IMR-90 (cell line): ENCODE data around the gene NSUN7. TPM values are rescaled to one million over a fixed set of nuclear protein-coding genes. Genes with fewer than 3 reads are reported as not detected.

Experiments used
- ATAC-seq: fragments of 200-7000 bp; cut with Tn5 transposase; 2 replicates; pipeline ENCODE4 v1.9.1; 2020; ENCODE audit warnings: low read depth, mild to moderate bottlenecking, moderate library complexity
- BruUV-seq: library from RNA; stranded (reverse); fragments of 400-500 nt; replicated peaks from 2 replicates; lab custom pipeline; 2021; lab: Mats Ljungman, UMichigan
- CTCF ChIA-PET: fragments of 300-600 bp; formaldehyde crosslinking; extraction: SDS; loops from one replicate; lab custom pipeline; 2021; ENCODE audit warnings: antibody characterized with exemption; lab: Yijun Ruan, JAX
- POLR2A ChIA-PET: fragments of 300-600 bp; sonication (Branson Sonifier 250); formaldehyde crosslinking; loops from one replicate; lab custom pipeline; 2022; ENCODE audit warnings: antibody characterized with exemption; ENCODE audit not compliant: unreplicated experiment; lab: Charles Lee
- DNase-seq: peaks from one replicate; pipeline ENCODE4 v3.0.0; 2013
- H2AFZ ChIP-seq: replicated peaks from 2 replicates; pipeline ENCODE3; 2013; ENCODE audit warnings: low read length, mild to moderate bottlenecking; ENCODE audit not compliant: poor library complexity
- H2AK5ac ChIP-seq: 2 replicates; pipeline ENCODE4 v1.6.1; 2013; ENCODE audit warnings: low read depth, low read length, inconsistent platforms
- H2AK9ac ChIP-seq: replicated peaks from 2 replicates; pipeline ENCODE3; 2013; ENCODE audit warnings: mild to moderate bottlenecking, low read depth, low read length, moderate library complexity; ENCODE audit not compliant: poor library complexity
- H2BK120ac ChIP-seq: 2 replicates; pipeline ENCODE4 v1.6.1; 2013; ENCODE audit warnings: low read depth, low read length, inconsistent platforms
- H2BK15ac ChIP-seq: 3 replicates; pipeline ENCODE4 v1.6.1; 2013; ENCODE audit warnings: low read depth, low read length, inconsistent platforms
- H2BK20ac ChIP-seq: 2 replicates; pipeline ENCODE4 v1.6.1; 2013; ENCODE audit warnings: low read depth, mild to moderate bottlenecking, inconsistent platforms, low read length, moderate library complexity
- H2BK5ac ChIP-seq: 2 replicates; pipeline ENCODE4 v1.6.1; 2013; ENCODE audit warnings: mild to moderate bottlenecking, low read depth, low read length, inconsistent platforms; ENCODE audit not compliant: poor library complexity, severe bottlenecking
- H3K14ac ChIP-seq: replicated peaks from 2 replicates; pipeline ENCODE4 v1.6.1; 2013; ENCODE audit warnings: low read depth, low read length, inconsistent platforms
- H3K18ac ChIP-seq: 2 replicates; pipeline ENCODE4 v1.6.1; 2013; ENCODE audit warnings: low read depth, low read length, control low read depth
- H3K23ac ChIP-seq: 2 replicates; pipeline ENCODE4 v1.6.1; 2013; ENCODE audit warnings: low read depth, low read length, inconsistent platforms
- H3K27ac ChIP-seq: 2 replicates; pipeline ENCODE4 v1.5.1; 2013; ENCODE audit warnings: mild to moderate bottlenecking, control low read depth, low read length; ENCODE audit not compliant: insufficient read depth
- H3K27me3 ChIP-seq: 2 replicates; pipeline ENCODE4 v1.6.1; 2013; ENCODE audit warnings: low read length; ENCODE audit not compliant: control insufficient read depth, insufficient read depth
- H3K36me3 ChIP-seq: 2 replicates; pipeline ENCODE4 v1.6.1; 2013; ENCODE audit warnings: low read length, mixed read lengths; ENCODE audit not compliant: control insufficient read depth, insufficient read depth
- H3K4ac ChIP-seq: 2 replicates; pipeline ENCODE4 v1.6.1; 2013; ENCODE audit warnings: low read depth, low read length, inconsistent platforms
- H3K4me1 ChIP-seq: 2 replicates; pipeline ENCODE4 v1.6.1; 2013; ENCODE audit warnings: low read length, mixed read lengths; ENCODE audit not compliant: control insufficient read depth, insufficient read depth
- H3K4me2 ChIP-seq: 2 replicates; pipeline ENCODE4 v1.6.1; 2013; ENCODE audit warnings: low read depth, mild to moderate bottlenecking, control low read depth, low read length, moderate library complexity
- H3K4me3 ChIP-seq: 2 replicates; pipeline ENCODE4 v1.5.1; 2013; ENCODE audit warnings: low read depth, mild to moderate bottlenecking, control low read depth, low read length, moderate library complexity; ENCODE audit not compliant: insufficient read depth
- H3K56ac ChIP-seq: 2 replicates; pipeline ENCODE4 v1.6.1; 2013; ENCODE audit warnings: low read length, inconsistent platforms; ENCODE audit not compliant: insufficient read depth; ENCODE audit errors: extremely low read depth
- H3K79me1 ChIP-seq, 2 experiments: 2 replicates each; pipeline ENCODE4 v1.6.1; 2013; ENCODE audit warnings: low read length in 2 of 2, inconsistent platforms in 1 of 2, low read depth in 1 of 2
- H3K9ac ChIP-seq: 2 replicates; pipeline ENCODE4 v1.6.1; 2013; ENCODE audit warnings: low read depth, low read length, control low read depth
- H3K9me1 ChIP-seq: 2 replicates; pipeline ENCODE4 v1.6.1; 2013; ENCODE audit warnings: low read length, inconsistent platforms; ENCODE audit not compliant: insufficient read depth
- H3K9me3 ChIP-seq: 2 replicates; pipeline ENCODE4 v1.6.1; 2013; ENCODE audit warnings: low read length; ENCODE audit not compliant: control insufficient read depth, insufficient read depth
- H4K20me1 ChIP-seq: 2 replicates; pipeline ENCODE4 v1.6.1; 2013; ENCODE audit warnings: low read length, inconsistent platforms; ENCODE audit not compliant: insufficient read depth
- H4K5ac ChIP-seq: 2 replicates; pipeline ENCODE4 v1.6.1; 2013; ENCODE audit warnings: mild to moderate bottlenecking, low read depth, low read length, control low read depth
- H4K8ac ChIP-seq, 2 experiments: 2 replicates each; pipeline ENCODE4 v1.6.1; 2013; ENCODE audit warnings: low read depth in 2 of 2, low read length in 2 of 2, control low read depth in 1 of 2, inconsistent platforms in 1 of 2
- H4K91ac ChIP-seq: 2 replicates; pipeline ENCODE4 v1.6.1; 2013; ENCODE audit warnings: low read depth, low read length, inconsistent platforms; ENCODE audit not compliant: insufficient read depth
- BHLHE40 ChIP-seq: fragments of 150-350 bp; IDR thresholded peaks from 2 replicates; pipeline ENCODE4 v1.6.1; 2016; ENCODE audit warnings: mild to moderate bottlenecking, low read depth, low read length
- CEBPB ChIP-seq: IDR thresholded peaks from 2 replicates; pipeline ENCODE4 v1.6.1; 2012; ENCODE audit warnings: low read depth, low read length, improper control_type of control experiment
- CHD1 ChIP-seq: IDR thresholded peaks from 2 replicates; pipeline ENCODE4 v1.6.1; 2012; ENCODE audit warnings: low read depth, low read length, improper control_type of control experiment
- FOS ChIP-seq: fragments of 150-350 bp; IDR thresholded peaks from 2 replicates; pipeline ENCODE4 v1.6.1; 2016; ENCODE audit warnings: low read depth, low read length
- MAFK ChIP-seq: IDR thresholded peaks from 2 replicates; pipeline ENCODE4 v1.6.1; 2012; ENCODE audit warnings: low read depth, low read length, improper control_type of control experiment
- MAZ ChIP-seq: IDR thresholded peaks from 2 replicates; pipeline ENCODE4 v1.6.1; 2012; ENCODE audit warnings: low read depth, mild to moderate bottlenecking, low read length, improper control_type of control experiment, moderate library complexity, borderline replicate concordance
- MXI1 ChIP-seq: IDR thresholded peaks from 2 replicates; pipeline ENCODE4 v1.6.1; 2012; ENCODE audit warnings: low read depth, mild to moderate bottlenecking, low read length, moderate library complexity, borderline replicate concordance
- NFE2L2 ChIP-seq: fragments of 150-350 bp; IDR thresholded peaks from 2 replicates; pipeline ENCODE4 v1.6.1; 2016; ENCODE audit warnings: low read depth, mild to moderate bottlenecking, low read length
- POLR2A ChIP-seq: IDR thresholded peaks from 2 replicates; pipeline ENCODE4 v1.6.1; 2012; ENCODE audit warnings: mild to moderate bottlenecking, low read depth, low read length
- RAD21 ChIP-seq: IDR thresholded peaks from 2 replicates; pipeline ENCODE4 v1.6.1; 2012; ENCODE audit warnings: low read length, improper control_type of control experiment
- RCOR1 ChIP-seq: IDR thresholded peaks from 2 replicates; pipeline ENCODE4 v1.6.1; 2012; ENCODE audit warnings: mild to moderate bottlenecking, low read length, improper control_type of control experiment; ENCODE audit not compliant: insufficient replicate concordance
- RFX5 ChIP-seq: IDR thresholded peaks from 2 replicates; pipeline ENCODE4 v1.8.0; 2012; ENCODE audit warnings: low read depth, mild to moderate bottlenecking, low read length, moderate library complexity
- SMC3 ChIP-seq: fragments of 150-350 bp; IDR thresholded peaks from 2 replicates; pipeline ENCODE4 v1.6.1; 2016; ENCODE audit warnings: low read depth, mild to moderate bottlenecking, antibody characterized with exemption, low read length, moderate library complexity
- WGBS, 2 experiments: methylation state at CpG; one replicate each; pipeline versions ENCODE4 v1.1.5 to v1.1.7; 2013; ENCODE audit warnings: missing lambda C conversion rate in 2 of 2; ENCODE audit not compliant: insufficient read length in 1 of 2; ENCODE audit errors: extremely low coverage in 2 of 2; 5-methylcytosine and 5-hydroxymethylcytosine counted together
- dilution Hi-C: fragments of 300-500 bp; cut with HindIII; formaldehyde crosslinking; loops from one replicate; pipeline ENCODE4 v1.14.3; 2018; ENCODE audit warnings: low sequenced_read_pairs; ENCODE audit not compliant: unreplicated experiment
- in situ Hi-C: fragments of 300-500 bp; cut with MboI; formaldehyde crosslinking; loops from 3 replicates; pipeline ENCODE4 v1.14.3; 2019; ENCODE audit warnings: low sequenced_read_pairs, inconsistent platforms, mixed read lengths
- intact Hi-C: fragments of 100-400 bp; cut with micrococcal nuclease; formaldehyde crosslinking; loops from 2 replicates; pipeline ENCODE4 v1.10.0; 2022
- polyA plus RNA-seq, 3 experiments: library from polyadenylated mRNA; depleted of rRNA; stranded (reverse); fragments of >200 nt; gene quantifications; 2 replicates each; pipeline ENCODE4 v1.2.3, GENCODE V29; 2012; ENCODE audit warnings: low replicate concordance in 1 of 3
- total RNA-seq: library from RNA; depleted of rRNA; stranded (reverse); fragments of >200 nt; gene quantifications from 2 replicates; pipeline ENCODE4 v1.2.3, GENCODE V29; 2012
- TF ChIP-seq, protein P1 (sequence below): fragments of 150-350 bp; IDR thresholded peaks from 2 replicates; pipeline ENCODE4 v1.6.1; 2017; ENCODE audit warnings: mild to moderate bottlenecking, antibody characterized with exemption, low read length, low read depth
- TF ChIP-seq, protein P2 (sequence below): conservative IDR thresholded peaks from 2 replicates; pipeline ENCODE4 v1.5.1; 2012; ENCODE audit warnings: mild to moderate bottlenecking, low read depth, low read length, improper control_type of control experiment
- TF ChIP-seq, protein P3 (sequence below): fragments of 150-350 bp; IDR thresholded peaks from 2 replicates; pipeline ENCODE4 v1.6.1; 2016; ENCODE audit warnings: low read depth, mild to moderate bottlenecking, low read length, moderate library complexity, borderline replicate concordance

Gene NSUN7
- total and polyA plus RNA-seq, 2 of the 4 experiments (the other 2 are of a cell fraction), result not detected

DNA sequence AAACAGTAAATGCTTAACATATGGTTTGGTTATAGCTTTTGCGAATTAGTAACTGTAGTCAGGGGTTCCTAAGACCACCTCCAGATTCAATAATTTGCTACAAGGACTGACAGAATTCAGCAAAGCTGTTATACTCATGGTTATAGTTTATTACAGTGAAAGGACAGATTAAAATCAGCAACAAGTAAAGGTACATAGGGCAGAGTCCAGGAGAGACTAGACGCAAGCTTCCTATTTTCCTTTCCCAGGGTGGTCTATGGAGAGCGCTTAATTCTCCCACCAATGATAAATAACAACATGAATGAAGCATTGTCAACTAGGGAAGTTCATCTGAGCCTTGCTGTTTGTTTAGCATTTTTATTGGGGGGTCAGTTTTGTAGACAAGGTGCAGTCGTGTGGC lies 5.9 kb downstream of the NSUN7 start:
- intact Hi-C loops, result no loop called here
- Histone ChIP-seq H2BK5ac (no peak overlapping the region), H4K20me1 (no peaks in the 10 kb centered on the region), H4K91ac (no peak overlapping the region), H3K79me1 (no peaks in the 10 kb centered on the region), H2AK9ac (no peak overlapping the region), H3K4me2 (no peak overlapping the region), H3K9me3 (0 out of 2 replicates have a peak, but pooled peaks cover 2% of the 10 kb centered on the region), H4K5ac (no peak overlapping the region), H2BK15ac (no peak overlapping the region), H3K4me1 (no peaks in the 10 kb centered on the region), H3K18ac (no peak overlapping the region), H2AK5ac (no peak overlapping the region), H3K27ac (no peak overlapping the region), H3K27me3 (peaks cover 11% of the 10 kb centered on the region), H2BK20ac (no peak overlapping the region), H3K4ac (no peak overlapping the region), H3K36me3 (no peaks in the 10 kb centered on the region), H4K8ac (no peak overlapping the region), H3K9me1 (no peaks in the 10 kb centered on the region), H3K23ac (no peak overlapping the region), H2BK120ac (no peak overlapping the region), H3K4me3 (no peak overlapping the region), H3K14ac (no peak overlapping the region), H3K56ac (no peak overlapping the region), H3K9ac (no peak overlapping the region), H2AFZ (no peak overlapping the region)
- TF ChIP-seq CEBPB, result no peak
- TF ChIP-seq, protein P1, sequence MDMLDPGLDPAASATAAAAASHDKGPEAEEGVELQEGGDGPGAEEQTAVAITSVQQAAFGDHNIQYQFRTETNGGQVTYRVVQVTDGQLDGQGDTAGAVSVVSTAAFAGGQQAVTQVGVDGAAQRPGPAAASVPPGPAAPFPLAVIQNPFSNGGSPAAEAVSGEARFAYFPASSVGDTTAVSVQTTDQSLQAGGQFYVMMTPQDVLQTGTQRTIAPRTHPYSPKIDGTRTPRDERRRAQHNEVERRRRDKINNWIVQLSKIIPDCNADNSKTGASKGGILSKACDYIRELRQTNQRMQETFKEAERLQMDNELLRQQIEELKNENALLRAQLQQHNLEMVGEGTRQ, result no peak
- no peak for TF ChIP-seq CHD1
- TF ChIP-seq RCOR1, result no peak
- TF ChIP-seq BHLHE40, result no peak
- TF ChIP-seq MAZ, result no peak
- TF ChIP-seq RAD21, result no peak
- TF ChIP-seq, protein P2, sequence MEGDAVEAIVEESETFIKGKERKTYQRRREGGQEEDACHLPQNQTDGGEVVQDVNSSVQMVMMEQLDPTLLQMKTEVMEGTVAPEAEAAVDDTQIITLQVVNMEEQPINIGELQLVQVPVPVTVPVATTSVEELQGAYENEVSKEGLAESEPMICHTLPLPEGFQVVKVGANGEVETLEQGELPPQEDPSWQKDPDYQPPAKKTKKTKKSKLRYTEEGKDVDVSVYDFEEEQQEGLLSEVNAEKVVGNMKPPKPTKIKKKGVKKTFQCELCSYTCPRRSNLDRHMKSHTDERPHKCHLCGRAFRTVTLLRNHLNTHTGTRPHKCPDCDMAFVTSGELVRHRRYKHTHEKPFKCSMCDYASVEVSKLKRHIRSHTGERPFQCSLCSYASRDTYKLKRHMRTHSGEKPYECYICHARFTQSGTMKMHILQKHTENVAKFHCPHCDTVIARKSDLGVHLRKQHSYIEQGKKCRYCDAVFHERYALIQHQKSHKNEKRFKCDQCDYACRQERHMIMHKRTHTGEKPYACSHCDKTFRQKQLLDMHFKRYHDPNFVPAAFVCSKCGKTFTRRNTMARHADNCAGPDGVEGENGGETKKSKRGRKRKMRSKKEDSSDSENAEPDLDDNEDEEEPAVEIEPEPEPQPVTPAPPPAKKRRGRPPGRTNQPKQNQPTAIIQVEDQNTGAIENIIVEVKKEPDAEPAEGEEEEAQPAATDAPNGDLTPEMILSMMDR, result no peak
- TF ChIP-seq SMC3, result no peak
- no peak for TF ChIP-seq FOS
- TF ChIP-seq, protein P3, sequence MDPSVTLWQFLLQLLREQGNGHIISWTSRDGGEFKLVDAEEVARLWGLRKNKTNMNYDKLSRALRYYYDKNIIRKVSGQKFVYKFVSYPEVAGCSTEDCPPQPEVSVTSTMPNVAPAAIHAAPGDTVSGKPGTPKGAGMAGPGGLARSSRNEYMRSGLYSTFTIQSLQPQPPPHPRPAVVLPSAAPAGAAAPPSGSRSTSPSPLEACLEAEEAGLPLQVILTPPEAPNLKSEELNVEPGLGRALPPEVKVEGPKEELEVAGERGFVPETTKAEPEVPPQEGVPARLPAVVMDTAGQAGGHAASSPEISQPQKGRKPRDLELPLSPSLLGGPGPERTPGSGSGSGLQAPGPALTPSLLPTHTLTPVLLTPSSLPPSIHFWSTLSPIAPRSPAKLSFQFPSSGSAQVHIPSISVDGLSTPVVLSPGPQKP, result no peak
- TF ChIP-seq RFX5, result no peak
- no peak for TF ChIP-seq MXI1
- no peak for TF ChIP-seq MAFK
- no peak for TF ChIP-seq POLR2A
- no peak for TF ChIP-seq NFE2L2
- in situ Hi-C loops, result no loop called here
- DNase-seq (no peak), ATAC-seq (no peak)
- ChIA-PET POLR2A (no interaction called here), CTCF (no interaction called here)
- no TSS peak for BruUV-seq
- no CpG with 5 or more reads among the region's 4 CpGs for WGBS, 2 experiments
- dilution Hi-C loops, result no loop called here
